ENCODE data around the gene VWA3B.

DNA sequence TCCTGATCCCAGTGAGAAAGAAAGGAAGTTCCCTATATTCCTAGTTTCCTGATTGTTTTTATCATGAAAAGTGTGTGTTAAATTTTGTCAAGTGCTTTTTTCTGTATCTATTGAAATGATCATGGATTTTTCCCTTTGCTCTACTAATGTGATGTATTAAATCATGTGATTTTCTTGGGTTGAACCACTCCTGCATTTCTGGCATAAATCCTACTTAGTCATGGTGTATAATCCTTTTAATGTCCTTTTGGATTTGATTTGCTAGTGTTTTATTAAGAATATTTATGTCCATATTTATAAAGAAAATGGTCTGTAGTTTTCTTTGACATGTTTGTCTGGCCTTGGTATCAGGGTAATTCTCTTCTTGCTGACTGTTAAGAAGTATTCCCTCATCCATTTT is 171.9 kb downstream of the VWA3B start:
- no peak for TF ChIP-seq POLR2A (IDR thresholded peaks at IDR 0.05)
- TF ChIP-seq, protein P1, sequence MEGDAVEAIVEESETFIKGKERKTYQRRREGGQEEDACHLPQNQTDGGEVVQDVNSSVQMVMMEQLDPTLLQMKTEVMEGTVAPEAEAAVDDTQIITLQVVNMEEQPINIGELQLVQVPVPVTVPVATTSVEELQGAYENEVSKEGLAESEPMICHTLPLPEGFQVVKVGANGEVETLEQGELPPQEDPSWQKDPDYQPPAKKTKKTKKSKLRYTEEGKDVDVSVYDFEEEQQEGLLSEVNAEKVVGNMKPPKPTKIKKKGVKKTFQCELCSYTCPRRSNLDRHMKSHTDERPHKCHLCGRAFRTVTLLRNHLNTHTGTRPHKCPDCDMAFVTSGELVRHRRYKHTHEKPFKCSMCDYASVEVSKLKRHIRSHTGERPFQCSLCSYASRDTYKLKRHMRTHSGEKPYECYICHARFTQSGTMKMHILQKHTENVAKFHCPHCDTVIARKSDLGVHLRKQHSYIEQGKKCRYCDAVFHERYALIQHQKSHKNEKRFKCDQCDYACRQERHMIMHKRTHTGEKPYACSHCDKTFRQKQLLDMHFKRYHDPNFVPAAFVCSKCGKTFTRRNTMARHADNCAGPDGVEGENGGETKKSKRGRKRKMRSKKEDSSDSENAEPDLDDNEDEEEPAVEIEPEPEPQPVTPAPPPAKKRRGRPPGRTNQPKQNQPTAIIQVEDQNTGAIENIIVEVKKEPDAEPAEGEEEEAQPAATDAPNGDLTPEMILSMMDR (IDR thresholded peaks at IDR 0.05): no peak
